ENCODE data around the gene CFAP68. TPM values are rescaled to one million over a fixed set of nuclear protein-coding genes. Genes with fewer than 3 reads are reported as not detected.
A peak's percentile ranks its signal among the peaks of the same experiment; 100 is the strongest.

The CFAP68 gene
- total RNA-seq, 1 experiment from 2014 or later = 27.4 TPM

DNA sequence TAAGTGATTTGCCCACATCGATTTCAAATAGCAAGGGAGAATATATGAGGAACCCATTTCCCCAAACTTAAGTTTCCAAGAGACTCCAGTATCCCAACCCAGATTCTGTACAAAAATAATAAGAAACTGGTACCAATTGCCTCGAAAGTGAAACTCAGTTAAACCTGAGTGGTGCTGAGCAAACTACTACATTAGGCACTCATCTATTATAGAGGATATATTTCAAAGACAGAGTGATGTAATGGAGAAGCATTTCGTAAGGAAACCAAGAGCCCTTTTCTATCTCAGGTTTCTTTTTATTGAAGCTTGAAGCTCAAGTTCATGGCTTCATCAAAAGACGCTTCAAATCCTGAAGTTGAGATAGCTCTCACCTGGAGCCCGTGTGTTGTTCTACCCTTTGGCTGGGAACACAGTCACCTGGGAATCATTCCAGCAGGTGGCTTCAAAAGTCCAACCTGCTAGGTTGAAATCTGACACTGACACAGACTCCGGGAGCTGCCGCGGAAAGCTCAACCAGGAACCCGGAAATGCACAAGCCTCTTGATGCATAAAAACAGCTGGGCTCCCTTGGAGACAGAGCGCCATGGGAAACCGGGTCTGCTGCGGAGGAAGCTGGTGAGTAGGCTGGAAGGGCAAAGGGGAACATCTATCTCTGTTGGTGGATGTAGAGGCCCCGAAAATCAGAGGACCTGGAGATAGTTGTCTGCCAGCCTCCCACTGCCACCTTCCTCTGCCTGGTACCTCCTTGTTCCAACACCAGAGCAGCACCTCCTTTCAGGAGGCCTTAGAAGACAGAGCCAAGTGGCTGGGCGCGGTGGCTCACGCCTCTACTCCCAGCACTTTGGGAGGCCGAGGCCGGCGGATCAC is 39.3 kb downstream of the CFAP68 start, which contains the start of gene C11orf52:
C11orf52 (plus strand) TSS at position 524 of the 867 bp plus-strand sequence; CDS start at position 584, 60 bp downstream.
- peaks cover 28% of the 10 kb centered on the region for H3K4me1 ChIP-seq (ENCODE audit: insufficient read depth, low read length)
- no peaks in the 10 kb centered on the region for H3K9me3 ChIP-seq (ENCODE audit: low read length)
- H3K79me2 ChIP-seq (ENCODE audit: low read length) = no peaks in the 10 kb centered on the region
- peak; percentile 96 for ATAC-seq
- H3K36me3 ChIP-seq (ENCODE audit: low read depth, low read length) = no peaks in the 10 kb centered on the region
- ChIA-PET CTCF (interaction anchor here (0.6 to 1.0 kb wide), 3 partner anchors 8 to 46 kb away, joined by 3 to 5 read pairs (median 4); no protein-coding TSS in a partner anchor), POLR2A (ENCODE audit: unreplicated experiment) (interaction anchor here (0.6 to 0.8 kb wide), 3 partner anchors 65 to 184 kb away, joined by 3 to 7 read pairs (median 4); no protein-coding TSS in a partner anchor)
- H3K27me3 ChIP-seq (ENCODE audit: low read length) = no peaks in the 10 kb centered on the region
- peak within 1 kb of the TSS; percentile 1; the same call in 1 of the 2 replicates for H3K27ac ChIP-seq (ENCODE audit: low read length)
- peak within 1 kb of the TSS; percentile 73 for H2AFZ ChIP-seq (ENCODE audit: low read length)
- intact Hi-C loops (cut with micrococcal nuclease) = no loop called here
- no peaks in the 10 kb centered on the region for H4K20me1 ChIP-seq (ENCODE audit: low read length)
- no peaks in the 10 kb centered on the region for H3F3A ChIP-seq (ENCODE audit: low read length, unreplicated experiment)
- DNase-seq = peak; percentile 97
- TSS peak; percentile 72 for BruUV-seq (replicated peaks)
- H3K4me2 ChIP-seq (ENCODE audit: low read length) = peak within 1 kb of the TSS; percentile 76
- TF ChIP-seq EZH2 (IDR thresholded peaks at IDR 0.05; ENCODE audit: low read length, unreplicated experiment) (no peak), CTCF (conservative IDR thresholded peaks at IDR 0.05; ENCODE audit: low read depth, low read length) (peak; percentile 20; the same call in 1 of the 2 replicates), EZH2phosphoT487 (IDR thresholded peaks at IDR 0.05; ENCODE audit: borderline replicate concordance, low read length) (no peak)
- H3K4me3 ChIP-seq (ENCODE audit: low read length) = peak within 1 kb of the TSS; percentile 54
- H3K9me2 ChIP-seq (replicated peaks; ENCODE audit: low read length) = no peaks in the 10 kb centered on the region
- H3K9ac ChIP-seq (ENCODE audit: low read length) = no peak within 1 kb of the TSS; the same call in 1 of the 2 replicates

DNA sequence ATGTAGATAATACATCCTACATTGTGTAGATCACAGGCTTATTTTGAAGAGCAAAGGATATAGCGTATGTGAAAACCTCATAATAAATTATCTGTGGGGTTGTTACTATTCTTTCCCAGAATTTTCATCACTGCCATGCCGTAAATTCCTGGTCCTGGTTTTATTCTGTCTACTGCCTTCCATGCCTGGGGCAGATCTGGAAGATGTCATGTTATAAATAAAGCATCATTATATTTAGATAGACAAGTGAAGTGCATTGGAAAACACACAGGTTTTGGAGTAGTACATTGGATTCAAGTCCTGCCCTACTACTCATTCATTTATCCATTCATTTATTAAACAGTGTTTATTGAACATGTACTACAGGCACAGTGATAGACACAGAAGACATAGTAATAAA is 41.6 kb downstream of the CFAP68 start:
- peaks cover 31% of the 10 kb centered on the region for H3K4me1 ChIP-seq (ENCODE audit: insufficient read depth, low read length)
- H3F3A ChIP-seq (ENCODE audit: low read length, unreplicated experiment) = no peaks in the 10 kb centered on the region
- H3K79me2 ChIP-seq (ENCODE audit: low read length) = no peaks in the 10 kb centered on the region
- POLR2A ChIA-PET (ENCODE audit: unreplicated experiment) = no interaction called here
- no peaks in the 10 kb centered on the region for H3K9me3 ChIP-seq (ENCODE audit: low read length)
- no peak overlapping the region for H3K4me2 ChIP-seq (ENCODE audit: low read length)
- no peaks in the 10 kb centered on the region for H4K20me1 ChIP-seq (ENCODE audit: low read length)
- DNase-seq (no peak), ATAC-seq (no peak)
- BruUV-seq (replicated peaks) = no TSS peak
- no peak overlapping the region for H3K9ac ChIP-seq (ENCODE audit: low read length)
- TF ChIP-seq CTCF (conservative IDR thresholded peaks at IDR 0.05; ENCODE audit: low read depth, low read length) (no peak), EZH2phosphoT487 (IDR thresholded peaks at IDR 0.05; ENCODE audit: borderline replicate concordance, low read length) (no peak), EZH2 (IDR thresholded peaks at IDR 0.05; ENCODE audit: low read length, unreplicated experiment) (no peak)
- CTCF ChIA-PET = no interaction called here
- no peaks in the 10 kb centered on the region for H3K9me2 ChIP-seq (replicated peaks; ENCODE audit: low read length)
- intact Hi-C loops (cut with micrococcal nuclease) = no loop called here
- no peak overlapping the region for H2AFZ ChIP-seq (ENCODE audit: low read length)
- H3K36me3 ChIP-seq (ENCODE audit: low read depth, low read length) = no peaks in the 10 kb centered on the region
- no peak overlapping the region for H3K4me3 ChIP-seq (ENCODE audit: low read length)
- no peak overlapping the region for H3K27ac ChIP-seq (ENCODE audit: low read length)
- H3K27me3 ChIP-seq (ENCODE audit: low read length) = no peaks in the 10 kb centered on the region

Measured in PC-3 (cell line).